H9 (cell line): ENCODE results near the gene CDH4. TPM values are rescaled to one million over a fixed set of nuclear protein-coding genes. Genes with fewer than 3 reads are reported as not detected.

Experiments
- DNase-seq: peaks from one replicate; pipeline ENCODE4 v3.0.0-alpha.2; 2017
- H2AFZ ChIP-seq: one replicate; pipeline ENCODE4 v1.6.1; 2013; ENCODE audit warnings: mild to moderate bottlenecking, low read length, control low read depth, moderate library complexity
- H2AK5ac ChIP-seq: 2 replicates; pipeline ENCODE4 v1.6.1; 2013; ENCODE audit warnings: low read length, control low read depth, mixed read lengths; ENCODE audit not compliant: insufficient read length
- H2BK120ac ChIP-seq: one replicate; pipeline ENCODE4 v1.6.1; 2013; ENCODE audit warnings: low read depth, mild to moderate bottlenecking, low read length, control low read depth, inconsistent platforms; ENCODE audit not compliant: poor library complexity, severe bottlenecking
- H2BK12ac ChIP-seq: 2 replicates; pipeline ENCODE4 v1.6.1; 2013; ENCODE audit warnings: low read length, control low read depth, mixed read lengths, low read depth; ENCODE audit not compliant: insufficient read length
- H2BK15ac ChIP-seq: 2 replicates; pipeline ENCODE4 v1.6.1; 2013; ENCODE audit warnings: low read depth, low read length, control low read depth
- H2BK20ac ChIP-seq: one replicate; pipeline ENCODE4 v1.6.1; 2013; ENCODE audit warnings: low read depth, mild to moderate bottlenecking, low read length, control low read depth, inconsistent platforms; ENCODE audit not compliant: poor library complexity, severe bottlenecking
- H2BK5ac ChIP-seq: 2 replicates; pipeline ENCODE4 v1.6.1; 2013; ENCODE audit warnings: low read length, control low read depth, mixed read lengths; ENCODE audit not compliant: insufficient read length
- H3K14ac ChIP-seq: 2 replicates; pipeline ENCODE4 v1.6.1; 2013; ENCODE audit warnings: low read length, control low read depth; ENCODE audit not compliant: insufficient read depth
- H3K18ac ChIP-seq: 2 replicates; pipeline ENCODE4 v1.6.1; 2013; ENCODE audit warnings: low read depth, mild to moderate bottlenecking, mixed read lengths, low read length, control low read depth; ENCODE audit not compliant: insufficient read length
- H3K23ac ChIP-seq: 2 replicates; pipeline ENCODE4 v1.6.1; 2013; ENCODE audit warnings: low read length, control low read depth, mixed read lengths, low read depth; ENCODE audit not compliant: insufficient read length
- H3K23me2 ChIP-seq: 2 replicates; pipeline ENCODE4 v1.6.1; 2013; ENCODE audit warnings: low read depth, mild to moderate bottlenecking, mixed read lengths, low read length, control low read depth; ENCODE audit not compliant: insufficient read length, poor library complexity, severe bottlenecking
- H3K27ac ChIP-seq: 2 replicates; pipeline ENCODE4 v1.5.1; 2013; ENCODE audit warnings: low read length, control low read depth, mixed read lengths, low read depth; ENCODE audit not compliant: insufficient read length
- H3K27me3 ChIP-seq: 2 replicates; pipeline ENCODE4 v1.6.1; 2013; ENCODE audit warnings: low read length, control low read depth, inconsistent platforms; ENCODE audit not compliant: insufficient read depth
- H3K4ac ChIP-seq: 2 replicates; pipeline ENCODE4 v1.6.1; 2013; ENCODE audit warnings: low read depth, mild to moderate bottlenecking, control low read depth, inconsistent platforms, low read length, moderate library complexity
- H3K4me1 ChIP-seq: 2 replicates; pipeline ENCODE4 v1.6.1; 2013; ENCODE audit warnings: low read length, control low read depth, inconsistent platforms; ENCODE audit not compliant: insufficient read depth
- H3K4me2 ChIP-seq: 2 replicates; pipeline ENCODE4 v1.6.1; 2013; ENCODE audit warnings: low read length, control low read depth, mixed read lengths; ENCODE audit not compliant: insufficient read length, insufficient read depth
- H3K56ac ChIP-seq: 2 replicates; pipeline ENCODE4 v1.6.1; 2013; ENCODE audit warnings: low read depth, mild to moderate bottlenecking, mixed read lengths, low read length, control low read depth; ENCODE audit not compliant: insufficient read length
- H3K79me1 ChIP-seq: 2 replicates; pipeline ENCODE4 v1.6.1; 2013; ENCODE audit warnings: low read depth, mild to moderate bottlenecking, moderate library complexity, low read length, control low read depth, inconsistent platforms; ENCODE audit not compliant: insufficient read depth, poor library complexity, severe bottlenecking
- H3K79me2 ChIP-seq: 2 replicates; pipeline ENCODE4 v1.6.1; 2013; ENCODE audit warnings: low read length, control low read depth, inconsistent platforms; ENCODE audit not compliant: insufficient read depth
- H3K9ac ChIP-seq: 2 replicates; pipeline ENCODE4 v1.6.1; 2013; ENCODE audit warnings: low read length, control low read depth, mixed read lengths; ENCODE audit not compliant: insufficient read length; ENCODE audit errors: extremely low read depth
- H3K9me3 ChIP-seq: one replicate; pipeline ENCODE4 v1.6.1; 2013; ENCODE audit warnings: low read depth, low read length, inconsistent platforms; ENCODE audit not compliant: control insufficient read depth
- H3T11ph ChIP-seq: one replicate; pipeline ENCODE4 v1.6.1; 2013; ENCODE audit warnings: mild to moderate bottlenecking, low read length, control low read depth, inconsistent platforms
- H4K20me1 ChIP-seq: one replicate; pipeline ENCODE4 v1.6.1; 2013; ENCODE audit not compliant: control insufficient read depth, insufficient read length, insufficient read depth
- H4K5ac ChIP-seq: 2 replicates; pipeline ENCODE4 v1.6.1; 2013; ENCODE audit warnings: low read depth, mild to moderate bottlenecking, mixed read lengths, low read length, control low read depth; ENCODE audit not compliant: insufficient read length
- H4K8ac ChIP-seq: replicated peaks from 2 replicates; pipeline ENCODE4 v1.6.1; 2013; ENCODE audit warnings: low read length, control low read depth, mixed read lengths, low read depth; ENCODE audit not compliant: insufficient read length
- H4K91ac ChIP-seq: 2 replicates; pipeline ENCODE4 v1.6.1; 2013; ENCODE audit warnings: low read depth, mild to moderate bottlenecking, moderate library complexity, mixed read lengths, low read length, control low read depth; ENCODE audit not compliant: insufficient read length
- H3K27ac Mint-ChIP-seq, 3 experiments: 2 replicates in 2 of 3; 3 replicates in 1 of 3; pipeline ENCODE4 v1.8.0; 2020 to 2021; ENCODE audit warnings: mixed read lengths in 3 of 3, mild to moderate bottlenecking in 1 of 3, moderate library complexity in 1 of 3
- H3K27me3 Mint-ChIP-seq: 2 replicates; pipeline ENCODE4 v1.8.0; 2021; ENCODE audit warnings: low read depth, mild to moderate bottlenecking, moderate library complexity, mixed read lengths
- H3K36me3 Mint-ChIP-seq, 3 experiments: 2 replicates in 2 of 3; 3 replicates in 1 of 3; pipeline ENCODE4 v1.8.0; 2020 to 2021; ENCODE audit warnings: low read depth in 3 of 3, mixed read lengths in 3 of 3; ENCODE audit not compliant: insufficient read depth in 1 of 3
- H3K4me1 Mint-ChIP-seq, 2 experiments: 2 replicates each; pipeline ENCODE4 v1.8.0; 2020; ENCODE audit warnings: mixed read lengths in 2 of 2
- H3K4me3 Mint-ChIP-seq, 2 experiments: 2 replicates in 1 of 2; 3 replicates in 1 of 2; pipeline ENCODE4 v1.8.0; 2020 to 2021; ENCODE audit warnings: mild to moderate bottlenecking in 2 of 2, mixed read lengths in 2 of 2, moderate library complexity in 1 of 2
- H3K9me3 Mint-ChIP-seq, 2 experiments: 2 replicates in 1 of 2; 3 replicates in 1 of 2; pipeline ENCODE4 v1.8.0; 2020; ENCODE audit warnings: mild to moderate bottlenecking in 2 of 2, mixed read lengths in 2 of 2, moderate library complexity in 1 of 2
- CTCF ChIP-seq: fragments of 200-600 bp; sonication (generic); conservative IDR thresholded peaks from 3 replicates; pipeline ENCODE4 v1.8.0; 2021; ENCODE audit warnings: antibody characterized with exemption, mild to moderate bottlenecking
- WGBS: extraction: QIAGEN DNeasy Blood & Tissue Kit; methylation state at CpG from one replicate; pipeline ENCODE4 v1.1.7; 2013; ENCODE audit warnings: missing lambda C conversion rate, low lambda C conversion rate, mixed read lengths; ENCODE audit not compliant: insufficient read length; ENCODE audit errors: extremely low coverage; 5-methylcytosine and 5-hydroxymethylcytosine counted together
- total RNA-seq: library from RNA; stranded (reverse); gene quantifications from 2 replicates; pipeline ENCODE4 v1.2.1, GENCODE V29; 2021

The CDH4 gene
- total RNA-seq, 1 experiment from 2014 or later = 3.0 TPM

GRCh38 chr20:61652146-61652545 lies 400.1 kb downstream of the CDH4 start:
- H3K4me3 Mint-ChIP-seq = no peak overlapping the region
- no peaks in the 10 kb centered on the region for H3K23me2 ChIP-seq
- no peak overlapping the region for H4K5ac ChIP-seq
- no peak overlapping the region for H3K27ac Mint-ChIP-seq
- DNase-seq = no peak
- H3K4me2 ChIP-seq = no peak overlapping the region
- no peak overlapping the region for H2BK15ac ChIP-seq
- no peak overlapping the region for H3K23ac ChIP-seq
- no peak overlapping the region for H4K8ac ChIP-seq
- H2BK5ac ChIP-seq = no peak overlapping the region
- no peak overlapping the region for H3K14ac ChIP-seq
- no peak for TF ChIP-seq CTCF
- H3K9me3 Mint-ChIP-seq = peaks cover 6% of the 10 kb centered on the region in 2 experiments
- peaks cover 4% of the 10 kb centered on the region; the same call in 1 of the 2 replicates for H3K27me3 ChIP-seq
- peaks cover 7 to 9% of the 10 kb centered on the region in 2 experiments for H3K4me1 Mint-ChIP-seq
- no peak overlapping the region for H3K18ac ChIP-seq
- no peak overlapping the region for H4K91ac ChIP-seq
- H2BK20ac ChIP-seq = no peak overlapping the region
- H3K9me3 ChIP-seq = no peaks in the 10 kb centered on the region
- peaks cover 0 to 6% (median 5%) of the 10 kb centered on the region in 3 experiments; a peak in 3 of 7 replicates for H3K36me3 Mint-ChIP-seq
- H3K4ac ChIP-seq = no peak overlapping the region
- H4K20me1 ChIP-seq = no peaks in the 10 kb centered on the region
- no peak overlapping the region for H3T11ph ChIP-seq
- no CpG with 5 or more reads among the region's 10 CpGs for WGBS
- H3K27me3 Mint-ChIP-seq = peaks cover 56% of the 10 kb centered on the region
- no peak overlapping the region for H2AFZ ChIP-seq
- H3K56ac ChIP-seq = no peak overlapping the region
- H3K4me1 ChIP-seq = no peaks in the 10 kb centered on the region
- H2BK12ac ChIP-seq = no peak overlapping the region
- H3K79me2 ChIP-seq = no peaks in the 10 kb centered on the region; the same call in 1 of the 2 replicates
- no peak overlapping the region for H2AK5ac ChIP-seq
- H3K79me1 ChIP-seq = no peaks in the 10 kb centered on the region
- no peak overlapping the region for H2BK120ac ChIP-seq
- H3K27ac ChIP-seq = no peak overlapping the region
- no peak overlapping the region for H3K9ac ChIP-seq
